Measurements from ENCODE around the gene BMI1. TPM values are rescaled to one million over a fixed set of nuclear protein-coding genes. Genes with fewer than 3 reads are reported as not detected.
"Not testable (repeated sequence)": the region's sequence is repeated elsewhere in the genome, so short reads cannot be mapped to it uniquely, and the experiment has no call there.

Gene BMI1
- total RNA-seq, 2 experiments from 2014 or later: 58.8 to 63.5 TPM

GRCh38 chr10:22357770-22358169 lies 36.9 kb downstream of the BMI1 start:
- H3K9me3 Mint-ChIP-seq; intact Hi-C loops (cut with micrococcal nuclease); CTCF ChIA-PET: not testable (repeated sequence)

GRCh38 chr10:22363305-22363704 lies 42.4 kb downstream of the BMI1 start:
- peak; percentile 20 for DNase-seq
- H3K4me1 Mint-ChIP-seq (ENCODE audit: low read depth): peaks cover 10% of the 10 kb centered on the region
- no peak overlapping the region for H3K4me3 Mint-ChIP-seq
- no peaks in the 10 kb centered on the region for H3K9me3 Mint-ChIP-seq
- no peaks in the 10 kb centered on the region for H3K36me3 Mint-ChIP-seq
- ChIA-PET CTCF (no interaction called here), POLR2A (no interaction called here)
- peaks cover 3% of the 10 kb centered on the region for H3K27me3 Mint-ChIP-seq
- H3K27ac Mint-ChIP-seq: no peak overlapping the region
- intact Hi-C loops (cut with micrococcal nuclease): loop anchor here (10.0 kb wide), 1 partner anchor 321 kb away; no protein-coding TSS in a partner anchor

More at GRCh38 chr10:22357770-22358169, 36.9 kb downstream of the BMI1 start:
- H3K36me3 Mint-ChIP-seq; H3K27ac Mint-ChIP-seq; H3K4me1 Mint-ChIP-seq (ENCODE audit: low read depth); DNase-seq; POLR2A ChIA-PET; H3K4me3 Mint-ChIP-seq; H3K27me3 Mint-ChIP-seq: not testable (repeated sequence)

DNA sequence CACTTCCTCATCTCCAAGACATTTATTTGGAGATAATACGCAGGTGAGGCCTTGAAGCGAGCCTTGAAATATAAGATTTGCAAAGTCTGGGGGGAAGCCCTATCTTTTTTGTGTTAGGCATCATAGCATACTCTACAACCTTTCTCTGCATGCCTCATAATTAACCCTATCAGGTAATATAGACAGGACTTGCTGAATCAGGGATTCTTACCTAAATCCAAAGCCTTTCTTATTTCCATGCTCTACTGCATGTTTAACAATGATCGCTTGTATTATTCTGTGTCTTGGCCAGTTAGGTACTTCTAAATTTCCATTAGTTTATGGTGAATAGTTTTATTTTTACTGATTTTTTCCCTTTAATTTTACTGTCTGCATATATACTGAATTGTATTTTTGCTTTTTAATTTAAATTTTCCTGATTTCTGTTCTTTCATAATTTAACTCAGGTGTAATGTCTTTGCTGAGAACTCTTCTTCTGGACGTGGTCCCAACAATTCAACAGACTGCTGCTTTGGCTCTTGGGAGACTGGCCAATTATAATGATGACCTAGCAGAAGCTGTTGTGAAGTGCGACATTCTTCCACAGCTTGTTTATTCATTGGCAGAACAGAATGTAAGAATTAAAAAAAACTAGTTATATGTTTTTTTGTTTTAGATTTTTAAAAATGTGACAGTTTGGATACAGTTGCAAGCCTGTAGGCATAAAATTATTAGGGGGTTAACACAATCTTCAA lies 43.7 kb downstream of the BMI1 start:
- Mint-ChIP-seq H3K27me3 (peaks cover 3% of the 10 kb centered on the region), H3K9me3 (no peaks in the 10 kb centered on the region), H3K4me1 (ENCODE audit: low read depth) (peaks cover 14% of the 10 kb centered on the region), H3K4me3 (no peak overlapping the region), H3K27ac (no peak overlapping the region), H3K36me3 (no peaks in the 10 kb centered on the region)
- ChIA-PET POLR2A (no interaction called here), CTCF (interaction anchor here (0.7 kb wide), 2 partner anchors 49 to 1081 kb away, joined by 3 read pairs; no protein-coding TSS in a partner anchor)
- intact Hi-C loops (cut with micrococcal nuclease): loop anchor here (5.0 to 10.0 kb wide), 2 partner anchors 73 to 320 kb away; no protein-coding TSS in a partner anchor
- no peak for DNase-seq

- CTCF ChIA-PET: interaction anchor here (0.7 kb wide), 1 partner anchor 50 kb away, joined by 3 read pairs; no protein-coding TSS in a partner anchor
Observed at GRCh38 chr10:22365233-22365632, 44.3 kb downstream of the BMI1 start.

GRCh38 chr10:22365644-22366434 lies 44.9 kb downstream of the BMI1 start:
- no peaks in the 10 kb centered on the region for H3K36me3 Mint-ChIP-seq
- POLR2A ChIA-PET: no interaction called here
- peaks cover 19% of the 10 kb centered on the region for H3K4me1 Mint-ChIP-seq (ENCODE audit: low read depth)
- no peak overlapping the region for H3K27ac Mint-ChIP-seq
- H3K9me3 Mint-ChIP-seq: no peaks in the 10 kb centered on the region
- DNase-seq: no peak
- CTCF ChIA-PET: interaction anchor here (0.8 kb wide), 1 partner anchor 26 kb away, joined by 3 read pairs; no protein-coding TSS in a partner anchor
- no peak overlapping the region for H3K4me3 Mint-ChIP-seq
- H3K27me3 Mint-ChIP-seq: peaks cover 3% of the 10 kb centered on the region
- intact Hi-C loops (cut with micrococcal nuclease): loop anchor here (2.0 to 10.0 kb wide), 3 partner anchors 57 to 319 kb away; no protein-coding TSS in a partner anchor

More at GRCh38 chr10:22365233-22365632, 44.3 kb downstream of the BMI1 start:
- H3K4me1 Mint-ChIP-seq (ENCODE audit: low read depth): peaks cover 18% of the 10 kb centered on the region
- no peaks in the 10 kb centered on the region for H3K9me3 Mint-ChIP-seq
- POLR2A ChIA-PET: no interaction called here
- H3K27me3 Mint-ChIP-seq: peaks cover 3% of the 10 kb centered on the region
- intact Hi-C loops (cut with micrococcal nuclease): loop anchor here (5.0 to 10.0 kb wide), 2 partner anchors 72 to 320 kb away; no protein-coding TSS in a partner anchor
- H3K27ac Mint-ChIP-seq: no peak overlapping the region
- no peaks in the 10 kb centered on the region for H3K36me3 Mint-ChIP-seq
- DNase-seq: no peak
- no peak overlapping the region for H3K4me3 Mint-ChIP-seq

DNA sequence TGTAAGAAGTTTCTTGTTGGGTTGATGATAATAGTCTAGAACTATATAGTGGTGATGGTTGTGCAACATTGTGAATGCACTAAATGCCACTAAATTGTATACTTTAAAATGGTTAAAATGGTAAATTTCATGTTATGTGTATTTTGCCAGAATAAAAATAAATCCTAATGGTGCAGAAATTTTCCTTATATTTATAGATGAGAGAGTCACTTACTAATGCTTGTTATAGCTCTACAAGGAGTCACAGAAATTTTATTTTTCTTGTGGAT lies 45.5 kb downstream of the BMI1 start:
- no peak overlapping the region for H3K27ac Mint-ChIP-seq
- intact Hi-C loops (cut with micrococcal nuclease): loop anchor here (2.0 to 10.0 kb wide), 3 partner anchors 58 to 318 kb away; no protein-coding TSS in a partner anchor

DNA sequence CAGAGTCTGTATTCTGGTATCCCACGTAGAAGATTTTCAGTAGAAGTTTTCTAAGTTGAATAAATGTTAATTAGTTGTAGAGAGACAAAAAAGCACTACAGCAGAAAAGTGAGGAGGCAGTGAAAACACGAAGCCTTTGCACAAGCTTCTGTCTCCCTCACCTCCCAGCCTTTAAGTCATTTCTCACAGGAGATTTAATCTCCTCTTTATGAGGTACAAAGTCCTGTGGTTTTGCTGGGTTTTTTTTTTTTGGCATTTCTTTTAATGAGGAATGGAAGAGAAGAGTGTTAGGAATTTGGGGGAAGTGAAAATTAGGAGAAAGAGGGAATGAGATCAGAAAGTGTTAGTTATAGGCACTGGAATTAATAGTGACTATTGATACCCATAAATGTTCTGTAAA lies 45.9 kb downstream of the BMI1 start:
- DNase-seq: no peak
- ChIA-PET POLR2A (no interaction called here), CTCF (interaction anchor here (0.8 kb wide), 1 partner anchor 27 kb away, joined by 3 read pairs; no protein-coding TSS in a partner anchor)
- intact Hi-C loops (cut with micrococcal nuclease): loop anchor here (2.0 to 10.0 kb wide), 3 partner anchors 58 to 318 kb away; no protein-coding TSS in a partner anchor
- no peaks in the 10 kb centered on the region for H3K36me3 Mint-ChIP-seq
- no peaks in the 10 kb centered on the region for H3K9me3 Mint-ChIP-seq
- peaks cover 3% of the 10 kb centered on the region for H3K27me3 Mint-ChIP-seq
- H3K27ac Mint-ChIP-seq: no peak overlapping the region
- H3K4me1 Mint-ChIP-seq (ENCODE audit: low read depth): peaks cover 19% of the 10 kb centered on the region
- no peak overlapping the region for H3K4me3 Mint-ChIP-seq

More for the DNA sequence above, 45.5 kb downstream of the BMI1 start:
- Mint-ChIP-seq H3K9me3 (no peaks in the 10 kb centered on the region), H3K27me3 (peaks cover 3% of the 10 kb centered on the region), H3K4me1 (ENCODE audit: low read depth) (peaks cover 19% of the 10 kb centered on the region), H3K4me3 (no peak overlapping the region), H3K36me3 (no peaks in the 10 kb centered on the region)
- DNase-seq: no peak
- CTCF ChIA-PET: interaction anchor here (0.8 kb wide), 1 partner anchor 27 kb away, joined by 3 read pairs; no protein-coding TSS in a partner anchor
- POLR2A ChIA-PET: no interaction called here

DNA sequence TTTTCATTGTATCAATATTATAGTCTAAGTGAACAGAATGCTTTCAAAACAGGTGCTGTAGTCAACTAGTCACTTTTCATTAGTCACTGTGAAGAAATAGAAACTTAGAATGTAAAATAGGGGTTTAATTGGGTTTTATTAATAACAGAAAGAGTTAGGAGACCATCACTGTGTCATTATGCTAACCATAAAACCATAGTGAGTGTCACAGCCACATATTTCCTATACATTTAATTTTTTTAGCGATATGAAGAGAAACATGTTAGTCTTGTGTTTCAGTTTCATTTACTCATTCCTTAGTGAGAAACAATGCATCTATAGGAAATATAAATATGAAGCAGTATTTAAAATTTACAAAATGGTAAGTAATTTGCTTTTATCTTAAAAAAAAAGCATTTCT lies 46.6 kb downstream of the BMI1 start:
- Mint-ChIP-seq H3K9me3 (no peaks in the 10 kb centered on the region), H3K27me3 (peaks cover 3% of the 10 kb centered on the region), H3K4me1 (ENCODE audit: low read depth) (peaks cover 19% of the 10 kb centered on the region), H3K27ac (no peak overlapping the region), H3K36me3 (no peaks in the 10 kb centered on the region), H3K4me3 (no peak overlapping the region)
- intact Hi-C loops (cut with micrococcal nuclease): loop anchor here (2.0 to 10.0 kb wide), 3 partner anchors 59 to 317 kb away; no protein-coding TSS in a partner anchor
- POLR2A ChIA-PET: no interaction called here
- DNase-seq: no peak
- CTCF ChIA-PET: no interaction called here

- intact Hi-C loops (cut with micrococcal nuclease): loop anchor here (5.0 to 10.0 kb wide), 2 partner anchors 69 to 316 kb away; no protein-coding TSS in a partner anchor
- no peaks in the 10 kb centered on the region for H3K9me3 Mint-ChIP-seq
- H3K4me3 Mint-ChIP-seq: no peak overlapping the region
- ChIA-PET CTCF (no interaction called here), POLR2A (no interaction called here)
- H3K27ac Mint-ChIP-seq: no peak overlapping the region
- H3K4me1 Mint-ChIP-seq (ENCODE audit: low read depth): peaks cover 19% of the 10 kb centered on the region
- peaks cover 5% of the 10 kb centered on the region for H3K27me3 Mint-ChIP-seq
- no peak for DNase-seq
- H3K36me3 Mint-ChIP-seq: no peaks in the 10 kb centered on the region
Observed at GRCh38 chr10:22368402-22368801, 47.5 kb downstream of the BMI1 start.

DNA sequence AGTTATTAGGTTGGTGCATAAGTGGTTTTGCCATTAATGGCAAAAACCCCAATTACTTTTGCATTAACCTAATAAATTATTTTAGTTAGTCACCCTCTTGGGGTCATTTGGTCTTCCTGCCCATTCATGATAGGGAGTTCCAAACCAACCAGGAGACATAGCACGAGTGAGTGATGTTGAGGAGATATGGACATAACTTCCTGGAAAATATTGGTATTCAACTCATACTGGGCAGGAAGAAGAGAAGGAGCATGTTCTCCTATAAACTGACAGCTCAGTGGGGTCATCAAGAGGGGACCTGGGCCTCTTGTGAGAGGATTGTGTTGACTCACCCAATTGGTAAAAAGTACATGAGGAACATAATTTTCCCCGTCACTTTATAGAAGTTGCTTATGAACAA lies 48.1 kb downstream of the BMI1 start:
- POLR2A ChIA-PET: no interaction called here
- CTCF ChIA-PET: no interaction called here

GRCh38 chr10:22369434-22370072 lies 48.7 kb downstream of the BMI1 start:
- Mint-ChIP-seq H3K27ac (no peak overlapping the region), H3K27me3 (peaks cover 4% of the 10 kb centered on the region), H3K36me3 (no peaks in the 10 kb centered on the region), H3K4me1 (ENCODE audit: low read depth) (peaks cover 19% of the 10 kb centered on the region), H3K4me3 (no peak overlapping the region), H3K9me3 (no peaks in the 10 kb centered on the region)
- CTCF ChIA-PET: interaction anchor here (0.9 kb wide), 1 partner anchor 9 kb away, joined by 3 read pairs; no protein-coding TSS in a partner anchor
- POLR2A ChIA-PET: interaction anchor here (0.8 kb wide), 1 partner anchor 29 kb away, joined by 4 read pairs; no protein-coding TSS in a partner anchor
- no peak for DNase-seq
- intact Hi-C loops (cut with micrococcal nuclease): loop anchor here (5.0 to 10.0 kb wide), 2 partner anchors 68 to 315 kb away; no protein-coding TSS in a partner anchor

More for the DNA sequence above, 48.1 kb downstream of the BMI1 start:
- Mint-ChIP-seq H3K4me3 (no peak overlapping the region), H3K36me3 (no peaks in the 10 kb centered on the region), H3K27me3 (peaks cover 5% of the 10 kb centered on the region), H3K9me3 (no peaks in the 10 kb centered on the region), H3K4me1 (ENCODE audit: low read depth) (peaks cover 19% of the 10 kb centered on the region), H3K27ac (no peak overlapping the region)
- no peak for DNase-seq
- intact Hi-C loops (cut with micrococcal nuclease): loop anchor here (5.0 to 10.0 kb wide), 2 partner anchors 68 to 316 kb away; no protein-coding TSS in a partner anchor
